PC-9 (cell line): Measurements from ENCODE around the gene IL2RA. TPM values are rescaled to one million over a fixed set of nuclear protein-coding genes. Genes with fewer than 3 reads are reported as not detected.

Source experiments
- BruUV-seq: library from RNA; stranded (reverse); fragments of 400-500 nt; replicated peaks from 2 replicates; lab custom pipeline; 2021; lab: Mats Ljungman, UMichigan
- CTCF ChIA-PET: fragments of 300-600 bp; sonication (Branson Sonifier 250); formaldehyde crosslinking; loops from one replicate; lab custom pipeline; 2022; ENCODE audit warnings: antibody characterized with exemption; lab: Charles Lee
- POLR2A ChIA-PET: fragments of 300-600 bp; sonication (Branson Sonifier 250); formaldehyde crosslinking; loops from one replicate; lab custom pipeline; 2022; ENCODE audit warnings: antibody characterized with exemption; ENCODE audit not compliant: unreplicated experiment; lab: Charles Lee
- DNase-seq, 2 experiments: peaks; one replicate each; pipeline versions ENCODE4 v3.0.0 to v3.0.0-alpha.2; 2015 to 2022; ENCODE audit warnings: mixed read lengths in 1 of 2
- H2AFZ ChIP-seq: fragments of 200-600 bp; sonication (generic); 2 replicates; pipeline ENCODE4 v1.8.1; 2017; ENCODE audit warnings: antibody characterized with exemption
- H3F3A ChIP-seq: fragments of 200-600 bp; sonication (generic); 2 replicates; pipeline ENCODE4 v1.8.1; 2017; ENCODE audit warnings: antibody characterized with exemption, mild to moderate bottlenecking, low read depth; ENCODE audit not compliant: insufficient read depth
- H3K27ac ChIP-seq: fragments of 200-600 bp; sonication (generic); 2 replicates; pipeline ENCODE4 v1.6.1; 2016; ENCODE audit warnings: mixed run types
- H3K27me3 ChIP-seq: fragments of 200-600 bp; sonication (generic); 2 replicates; pipeline ENCODE4 v1.6.1; 2016; ENCODE audit warnings: low read depth, mixed run types; ENCODE audit not compliant: insufficient read depth
- H3K36me3 ChIP-seq: fragments of 200-600 bp; sonication (generic); 2 replicates; pipeline ENCODE4 v1.6.1; 2016; ENCODE audit warnings: low read depth, mixed run types
- H3K4me1 ChIP-seq: fragments of 200-600 bp; sonication (generic); replicated peaks from 2 replicates; pipeline ENCODE4 v1.6.1; 2016; ENCODE audit warnings: mixed run types; ENCODE audit not compliant: insufficient read depth
- H3K4me2 ChIP-seq: fragments of 200-600 bp; sonication (generic); 2 replicates; pipeline ENCODE4 v1.6.1; 2017; ENCODE audit warnings: mixed run types
- H3K4me3 ChIP-seq: fragments of 200-600 bp; sonication (generic); 2 replicates; pipeline ENCODE4 v1.6.1; 2016; ENCODE audit warnings: mixed run types
- H3K79me2 ChIP-seq: fragments of 200-600 bp; sonication (generic); 2 replicates; pipeline ENCODE4 v1.6.1; 2017; ENCODE audit warnings: low read depth, mixed run types
- H3K9me2 ChIP-seq: fragments of 200-600 bp; sonication (generic); 2 replicates; pipeline ENCODE4 v1.8.1; 2017; ENCODE audit warnings: mild to moderate bottlenecking; ENCODE audit not compliant: insufficient read depth
- H3K9me3 ChIP-seq: fragments of 200-600 bp; sonication (generic); 2 replicates; pipeline ENCODE4 v1.8.1; 2016; ENCODE audit warnings: low read depth; ENCODE audit not compliant: insufficient read depth
- H4K20me1 ChIP-seq: fragments of 200-600 bp; sonication (generic); 2 replicates; pipeline ENCODE4 v1.8.1; 2017; ENCODE audit not compliant: insufficient read depth
- EZH2 ChIP-seq: fragments of 200-600 bp; sonication (generic); IDR thresholded peaks from 2 replicates; pipeline ENCODE4 v1.8.0; 2017; ENCODE audit warnings: antibody characterized with exemption, low read depth
- intact Hi-C: fragments of 100-400 bp; cut with micrococcal nuclease; formaldehyde crosslinking; loops from one replicate; pipeline ENCODE4 v1.10.0; 2022; ENCODE audit not compliant: unreplicated experiment
- total RNA-seq: library from RNA; stranded (reverse); gene quantifications from 2 replicates; pipeline ENCODE4 v1.2.3, GENCODE V29; 2021
- TF ChIP-seq, protein P1 (sequence below): fragments of 200-600 bp; sonication (generic); conservative IDR thresholded peaks from 2 replicates; pipeline ENCODE4 v1.6.1; 2017; ENCODE audit warnings: mixed run types, antibody characterized with exemption, mild to moderate bottlenecking, moderate library complexity

Gene IL2RA
- total RNA-seq, 1 experiment from 2014 or later = not detected

DNA sequence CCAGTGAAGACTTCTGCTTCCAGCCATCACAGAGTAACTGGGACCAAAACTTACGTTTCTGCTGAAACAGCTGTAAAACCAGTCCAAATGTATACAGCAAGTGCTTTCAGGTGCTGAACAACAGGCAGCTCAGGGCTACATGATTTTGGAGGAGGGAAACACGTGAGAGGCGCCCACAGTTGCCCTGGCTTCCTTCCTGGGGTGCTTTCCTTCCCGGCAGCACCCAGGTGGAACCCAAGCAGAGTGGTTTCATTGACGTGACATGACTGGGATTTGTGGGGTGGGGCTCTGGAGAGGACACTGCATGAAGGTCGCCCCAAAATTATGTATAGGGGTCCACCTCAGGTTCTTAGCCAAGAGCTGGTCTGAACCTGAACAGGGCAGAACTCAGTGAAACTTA lies 34.2 kb downstream of the IL2RA start:
- ChIA-PET POLR2A (no interaction called here), CTCF (no interaction called here)
- H2AFZ ChIP-seq = no peak overlapping the region
- H3K9me2 ChIP-seq = no peaks in the 10 kb centered on the region
- no peaks in the 10 kb centered on the region for H3F3A ChIP-seq
- H3K79me2 ChIP-seq = no peaks in the 10 kb centered on the region
- peaks cover 4% of the 10 kb centered on the region; the same call in 1 of the 2 replicates for H3K9me3 ChIP-seq
- no TSS peak for BruUV-seq
- TF ChIP-seq EZH2 = no peak
- TF ChIP-seq, protein P1, sequence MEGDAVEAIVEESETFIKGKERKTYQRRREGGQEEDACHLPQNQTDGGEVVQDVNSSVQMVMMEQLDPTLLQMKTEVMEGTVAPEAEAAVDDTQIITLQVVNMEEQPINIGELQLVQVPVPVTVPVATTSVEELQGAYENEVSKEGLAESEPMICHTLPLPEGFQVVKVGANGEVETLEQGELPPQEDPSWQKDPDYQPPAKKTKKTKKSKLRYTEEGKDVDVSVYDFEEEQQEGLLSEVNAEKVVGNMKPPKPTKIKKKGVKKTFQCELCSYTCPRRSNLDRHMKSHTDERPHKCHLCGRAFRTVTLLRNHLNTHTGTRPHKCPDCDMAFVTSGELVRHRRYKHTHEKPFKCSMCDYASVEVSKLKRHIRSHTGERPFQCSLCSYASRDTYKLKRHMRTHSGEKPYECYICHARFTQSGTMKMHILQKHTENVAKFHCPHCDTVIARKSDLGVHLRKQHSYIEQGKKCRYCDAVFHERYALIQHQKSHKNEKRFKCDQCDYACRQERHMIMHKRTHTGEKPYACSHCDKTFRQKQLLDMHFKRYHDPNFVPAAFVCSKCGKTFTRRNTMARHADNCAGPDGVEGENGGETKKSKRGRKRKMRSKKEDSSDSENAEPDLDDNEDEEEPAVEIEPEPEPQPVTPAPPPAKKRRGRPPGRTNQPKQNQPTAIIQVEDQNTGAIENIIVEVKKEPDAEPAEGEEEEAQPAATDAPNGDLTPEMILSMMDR = no peak
- intact Hi-C loops = no loop called here
- no peaks in the 10 kb centered on the region for H3K4me1 ChIP-seq
- no peak overlapping the region for H3K4me2 ChIP-seq
- H3K27ac ChIP-seq = no peak overlapping the region
- H3K36me3 ChIP-seq = no peaks in the 10 kb centered on the region
- no peak overlapping the region for H3K4me3 ChIP-seq
- H3K27me3 ChIP-seq = no peaks in the 10 kb centered on the region
- no peaks in the 10 kb centered on the region for H4K20me1 ChIP-seq
- no peak for DNase-seq

DNA sequence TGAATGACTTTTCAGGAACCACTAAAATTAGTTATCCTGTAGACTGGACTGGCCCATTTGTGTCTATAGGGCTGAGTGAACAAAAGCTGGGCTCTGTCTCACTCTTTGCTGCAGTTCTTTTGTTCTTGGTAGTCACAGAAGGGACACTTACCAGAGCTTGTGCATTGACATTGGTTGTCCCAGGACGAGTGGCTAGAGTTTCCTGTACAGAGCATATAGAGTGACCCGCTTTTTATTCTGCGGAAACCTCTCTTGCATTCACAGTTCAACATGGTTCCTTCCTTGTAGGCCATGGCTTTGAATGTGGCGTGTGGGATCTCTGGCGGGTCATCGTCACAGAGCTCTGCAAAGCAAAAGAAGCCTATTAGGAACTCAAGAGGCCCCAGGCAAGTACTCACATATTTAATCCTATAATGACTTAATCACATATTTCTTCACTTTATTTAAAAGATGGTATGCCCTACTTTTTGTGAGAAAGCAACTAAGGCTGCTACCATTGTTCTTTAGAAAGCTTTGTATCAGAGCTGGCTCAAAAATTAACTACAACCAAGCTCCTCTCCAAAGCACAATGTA lies 36.4 kb downstream of the IL2RA start:
- intact Hi-C loops = no loop called here
- Histone ChIP-seq H3K4me2 (no peak overlapping the region), H3K27ac (no peak overlapping the region), H3K9me3 (peaks cover 4% of the 10 kb centered on the region; the same call in 1 of the 2 replicates), H4K20me1 (no peaks in the 10 kb centered on the region), H3K9me2 (no peaks in the 10 kb centered on the region), H3F3A (no peaks in the 10 kb centered on the region), H3K27me3 (no peaks in the 10 kb centered on the region), H3K36me3 (no peaks in the 10 kb centered on the region), H3K4me1 (no peaks in the 10 kb centered on the region), H3K79me2 (no peaks in the 10 kb centered on the region), H2AFZ (no peak overlapping the region), H3K4me3 (no peak overlapping the region)
- DNase-seq = no peak
- TF ChIP-seq, protein P1 = no peak
- TF ChIP-seq EZH2 = no peak
- no TSS peak for BruUV-seq
- CTCF ChIA-PET = no interaction called here
- POLR2A ChIA-PET = no interaction called here

DNA sequence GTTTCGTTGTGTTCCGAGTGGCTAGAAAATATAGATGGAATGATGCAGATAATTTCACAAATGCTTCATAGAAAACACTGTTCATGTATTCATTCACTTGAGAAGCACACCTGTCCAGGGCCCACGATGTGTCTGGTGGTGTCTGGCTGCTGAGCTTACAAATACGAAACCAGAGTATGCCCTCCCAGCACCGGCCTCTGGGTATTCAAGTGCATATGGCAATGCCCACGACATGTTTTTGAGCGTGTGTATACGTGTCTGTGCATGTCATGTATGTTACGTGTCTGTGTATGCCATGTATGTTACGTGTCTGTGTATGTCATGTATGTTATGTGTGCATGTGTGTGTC lies 37.9 kb downstream of the IL2RA start:
- no peaks in the 10 kb centered on the region for H3K4me1 ChIP-seq
- no TSS peak for BruUV-seq
- no peak for DNase-seq
- no peak overlapping the region for H3K4me3 ChIP-seq
- no peaks in the 10 kb centered on the region for H3K27me3 ChIP-seq
- H3K9me3 ChIP-seq = no peaks in the 10 kb centered on the region
- intact Hi-C loops = no loop called here
- no peak overlapping the region for H3K27ac ChIP-seq
- ChIA-PET CTCF (no interaction called here), POLR2A (no interaction called here)
- H3K9me2 ChIP-seq = no peaks in the 10 kb centered on the region
- H3K36me3 ChIP-seq = no peaks in the 10 kb centered on the region
- H2AFZ ChIP-seq = no peak overlapping the region
- no peaks in the 10 kb centered on the region for H3K79me2 ChIP-seq
- TF ChIP-seq, protein P1 = no peak
- no peak for TF ChIP-seq EZH2
- no peak overlapping the region for H3K4me2 ChIP-seq
- no peaks in the 10 kb centered on the region for H3F3A ChIP-seq
- no peaks in the 10 kb centered on the region for H4K20me1 ChIP-seq
